Measurements from ENCODE around the gene OSGIN1. TPM values are rescaled to one million over a fixed set of nuclear protein-coding genes. Genes with fewer than 3 reads are reported as not detected.

Gene OSGIN1
- polyA plus RNA-seq, 3 donors: 0.33 to 0.48 (median 0.47) TPM

DNA sequence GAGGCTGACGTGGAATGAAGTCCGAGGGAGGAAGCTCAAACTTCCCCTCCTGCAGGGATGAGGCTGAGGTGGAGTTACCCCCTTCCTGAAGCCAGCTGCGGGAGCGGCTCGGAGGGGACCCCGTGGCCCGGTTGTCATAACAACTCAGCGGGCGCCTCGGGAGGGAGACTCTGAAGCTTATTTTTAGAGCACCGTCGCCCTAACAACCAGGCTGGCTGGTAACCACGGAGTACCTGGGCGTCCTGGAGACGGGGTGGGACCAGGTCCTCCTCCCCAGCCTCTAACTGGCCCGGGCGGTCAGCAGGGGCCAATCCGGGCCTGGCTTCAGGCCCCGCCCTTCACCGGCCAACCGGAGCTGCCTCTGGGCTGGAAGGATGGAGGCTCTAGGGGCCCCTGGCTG lies 42.7 kb downstream of the OSGIN1 start:
- DNase-seq (ENCODE audit: low read depth in 3 of 3, low spot score in 2 of 3): peak in 2 of 3 donors; percentile 23 to 59

DNA sequence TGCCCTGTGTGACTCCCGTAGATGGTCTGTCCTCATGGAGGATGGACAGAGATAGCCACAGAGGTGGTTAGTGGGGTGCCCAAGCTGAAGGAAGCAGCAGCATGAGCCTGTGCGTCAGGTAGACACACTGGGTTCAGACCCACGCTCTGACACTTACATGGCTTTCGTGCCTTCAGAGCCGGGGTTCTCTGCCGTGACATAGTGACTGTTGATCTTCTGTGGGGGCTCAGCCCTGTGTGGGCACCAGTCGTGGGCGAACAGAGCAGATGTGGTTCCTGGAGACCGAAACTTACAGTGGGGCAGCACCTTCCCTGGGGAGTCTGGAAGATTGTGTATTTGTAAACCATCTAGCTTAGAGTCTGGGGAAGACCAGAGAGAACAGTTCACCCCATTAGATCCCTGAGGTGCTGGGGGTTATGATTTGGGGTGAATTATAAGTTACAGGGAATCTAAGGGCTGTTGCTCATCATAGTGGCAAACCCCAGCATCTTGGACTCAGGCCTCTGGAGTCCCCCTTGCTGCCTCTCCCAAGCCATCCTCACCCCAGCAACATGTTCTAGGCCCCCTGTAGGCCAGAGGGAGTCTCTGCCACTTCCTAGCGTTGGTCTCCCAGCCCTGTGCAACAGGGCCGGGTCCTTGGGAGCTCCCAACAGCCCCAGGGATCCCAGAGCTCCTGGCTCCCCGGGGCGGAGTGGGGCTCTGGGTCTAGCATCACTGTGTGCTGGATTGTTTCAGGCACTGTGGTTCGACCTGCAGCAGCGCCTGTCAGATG lies 43.6 kb downstream of the OSGIN1 start:
- DNase-seq (ENCODE audit: low read depth in 3 of 3, low spot score in 2 of 3): no peak

DNA sequence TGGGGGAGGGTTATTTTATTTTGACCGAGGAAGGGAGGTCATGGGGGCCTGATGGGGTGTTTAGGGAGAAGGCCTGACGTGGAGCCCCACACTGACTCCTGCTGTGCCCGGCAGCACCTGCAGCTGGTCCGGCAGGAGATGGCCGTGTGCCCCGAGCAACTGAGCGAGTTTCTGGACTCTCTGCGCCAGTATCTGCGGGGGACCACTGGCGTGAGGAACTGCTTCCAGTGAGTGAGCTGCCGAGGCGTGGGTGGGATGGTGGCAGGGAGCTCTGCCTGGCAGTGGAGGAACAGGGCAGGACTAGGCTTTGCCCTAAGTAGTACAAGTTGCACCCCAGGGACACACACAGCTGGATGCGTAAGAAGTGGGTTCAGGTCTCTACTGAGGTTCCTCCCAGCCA lies 45.1 kb downstream of the OSGIN1 start:
- DNase-seq (ENCODE audit: low read depth in 3 of 3, low spot score in 2 of 3): no peak

DNA sequence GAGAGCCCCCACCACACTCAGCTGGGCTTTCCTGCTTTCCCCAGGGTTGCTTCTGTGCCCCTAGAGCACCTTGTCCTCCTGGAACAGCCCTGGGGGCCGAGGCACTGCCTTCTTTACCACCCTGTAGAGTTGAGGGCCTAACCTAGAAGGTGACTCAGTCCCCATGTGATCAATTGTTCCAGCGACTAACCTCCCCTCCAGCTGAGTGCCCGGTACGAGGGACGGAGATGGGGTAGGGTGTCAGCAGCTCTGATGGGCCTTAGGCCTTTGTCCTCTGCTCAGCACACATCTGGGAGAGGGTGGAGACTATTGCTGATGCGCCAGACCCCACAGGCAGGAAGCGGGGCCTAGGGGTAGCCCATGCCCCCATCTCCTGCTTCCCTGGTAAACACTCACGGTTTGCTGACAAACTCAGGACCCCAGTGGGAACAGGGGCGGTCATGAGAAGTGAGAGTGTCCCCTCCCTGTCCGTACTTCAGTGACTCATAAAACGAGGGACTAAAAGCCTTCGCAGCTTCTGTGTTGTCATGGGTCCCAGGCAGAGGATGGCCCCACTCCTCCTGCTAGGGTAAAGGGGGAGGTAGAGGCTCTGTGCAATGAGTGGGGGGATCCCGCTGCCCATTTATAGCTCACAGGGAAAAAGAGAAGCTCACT lies 48.1 kb downstream of the OSGIN1 start:
- DNase-seq (ENCODE audit: low read depth in 3 of 3, low spot score in 2 of 3): no peak

DNA sequence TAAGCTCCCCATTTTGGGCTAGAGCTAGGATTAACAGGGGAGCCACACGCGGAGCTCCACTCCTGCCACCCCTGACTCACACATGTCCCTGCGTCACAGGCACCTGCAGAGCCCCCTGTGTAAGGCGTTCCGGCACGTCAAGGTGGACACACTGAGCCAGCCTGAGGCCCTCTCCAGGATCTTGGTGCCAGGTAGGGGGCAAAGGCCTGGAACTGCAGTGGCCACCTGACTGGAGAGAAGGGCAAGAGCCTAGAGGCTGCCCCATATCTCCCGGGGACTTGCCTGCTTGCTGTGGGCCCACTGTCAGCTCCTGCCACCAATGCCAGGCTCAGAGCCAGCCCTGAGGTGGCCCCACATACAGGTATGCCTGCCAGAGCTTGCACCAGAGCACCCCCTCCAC lies 48.7 kb downstream of the OSGIN1 start:
- no peak for DNase-seq (ENCODE audit: low read depth in 3 of 3, low spot score in 2 of 3)

DNA sequence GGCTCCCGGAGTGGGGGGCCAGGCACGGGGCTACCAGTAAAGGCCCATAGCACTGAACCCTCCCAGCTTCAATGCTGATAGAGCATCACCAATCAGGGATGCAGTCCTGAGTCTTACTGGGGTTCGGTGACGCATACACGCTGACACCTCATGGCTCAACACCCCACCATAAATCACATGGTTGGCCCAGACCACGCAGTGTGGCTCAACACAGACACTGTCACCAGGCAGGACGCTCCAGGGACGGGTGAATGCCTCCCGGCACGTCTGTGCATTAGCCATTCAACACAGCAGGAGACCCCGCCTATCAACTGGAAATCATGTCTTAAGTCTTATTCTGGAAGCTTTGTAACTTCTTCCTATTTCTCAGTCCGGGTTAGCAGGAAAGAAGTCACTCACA lies 50.0 kb downstream of the OSGIN1 start:
- DNase-seq (ENCODE audit: low read depth in 3 of 3, low spot score in 2 of 3): no peak

DNA sequence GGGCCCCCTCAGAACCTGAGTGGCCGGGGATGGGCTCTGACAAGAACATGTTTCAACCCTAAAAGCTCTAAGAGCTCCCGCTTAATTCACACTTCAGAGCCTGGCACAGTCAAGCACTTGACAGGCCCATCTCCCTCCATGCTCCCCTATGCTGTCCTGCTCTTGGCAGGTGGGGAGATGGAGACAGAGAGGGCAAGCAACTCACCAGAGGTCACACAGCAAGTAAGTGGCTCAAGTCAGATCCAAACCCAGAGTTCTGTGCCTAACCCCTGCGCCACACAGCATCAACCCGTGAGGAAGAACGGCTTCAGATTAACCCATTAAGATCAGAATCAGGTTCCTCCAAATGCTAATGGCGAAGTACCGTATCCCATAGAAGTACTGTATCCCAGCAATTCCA lies 51.4 kb downstream of the OSGIN1 start:
- DNase-seq (ENCODE audit: low read depth in 3 of 3, low spot score in 2 of 3): no peak

DNA sequence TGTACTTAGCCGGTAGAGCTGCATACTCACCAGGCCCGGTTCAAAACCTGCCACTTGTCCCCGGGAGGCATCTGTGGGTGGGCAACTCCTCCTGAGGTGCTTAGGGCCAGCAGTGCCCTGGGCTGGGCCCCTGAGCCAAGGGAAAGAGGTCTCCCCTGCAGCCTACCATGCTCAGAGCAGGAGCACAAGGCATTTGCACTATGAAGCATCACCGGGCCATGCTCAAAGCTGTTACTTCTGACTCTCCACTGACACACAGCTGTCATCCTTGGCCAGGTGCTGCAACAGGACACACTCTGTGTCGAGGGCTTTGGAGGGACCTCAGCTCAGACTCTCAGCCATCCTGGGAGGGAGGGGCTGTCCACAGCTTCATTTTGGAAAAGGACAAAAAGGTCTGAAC lies 52.4 kb downstream of the OSGIN1 start:
- no peak for DNase-seq (ENCODE audit: low read depth in 3 of 3, low spot score in 2 of 3)

DNA sequence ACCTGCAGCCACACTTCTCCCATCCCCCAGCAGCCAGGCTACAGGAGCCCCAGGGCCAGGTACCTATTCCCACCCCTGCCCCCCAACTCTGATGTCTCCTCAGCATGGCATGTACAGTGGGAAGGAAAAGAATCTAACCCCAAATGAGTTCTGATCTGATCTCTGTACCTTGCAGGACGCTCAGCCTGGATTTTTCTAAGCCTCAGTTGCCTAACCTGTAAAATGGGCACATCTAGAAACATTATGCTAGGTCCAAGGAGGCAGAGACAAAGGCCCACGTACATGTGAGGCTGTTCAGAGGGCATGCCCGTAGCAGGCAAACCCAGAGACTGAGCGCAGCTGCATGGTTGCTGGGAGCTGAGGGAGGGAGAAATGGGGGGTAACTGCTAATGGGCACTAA lies 54.5 kb downstream of the OSGIN1 start:
- DNase-seq (ENCODE audit: low read depth in 3 of 3, low spot score in 2 of 3): no peak

DNA sequence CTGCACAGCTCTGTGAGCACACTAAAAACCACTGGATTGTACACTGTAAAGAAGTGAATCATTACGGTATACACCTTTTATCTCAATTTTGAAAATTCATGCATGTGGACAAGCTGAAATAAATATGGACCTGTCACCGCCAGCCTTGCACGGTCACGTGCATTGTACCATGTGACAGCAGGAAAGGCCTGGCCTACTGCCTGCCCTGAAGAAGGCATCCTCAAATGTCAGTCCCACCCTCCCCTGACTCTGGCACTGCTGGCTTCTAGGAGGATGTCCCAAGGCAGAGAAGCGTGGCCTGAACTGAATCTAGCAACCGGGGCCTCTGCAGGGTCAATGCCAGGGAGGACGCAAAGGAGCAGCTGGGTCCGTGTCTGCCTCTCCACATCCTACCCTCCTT lies 54.9 kb downstream of the OSGIN1 start:
- DNase-seq (ENCODE audit: low read depth in 3 of 3, low spot score in 2 of 3): no peak

DNA sequence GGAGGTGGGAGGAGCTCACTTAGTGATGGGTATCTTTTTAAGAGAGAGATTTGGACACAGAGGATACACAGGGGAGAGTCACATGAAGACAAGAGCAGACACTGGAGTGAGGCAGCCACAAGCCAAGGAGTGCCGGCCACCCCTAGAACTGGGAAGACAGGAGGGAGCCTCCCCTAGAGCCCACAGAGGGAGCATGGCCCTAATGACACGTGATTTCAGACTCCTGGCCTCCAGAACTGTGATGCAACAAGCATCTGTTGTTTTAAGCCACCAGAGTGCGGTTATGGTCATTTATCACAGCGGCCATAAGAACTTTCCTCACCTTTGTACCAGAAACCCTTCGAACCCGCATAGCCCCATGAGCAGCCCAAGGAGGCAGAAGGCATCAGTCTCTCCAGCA lies 56.2 kb downstream of the OSGIN1 start:
- no peak for DNase-seq (ENCODE audit: low read depth in 3 of 3, low spot score in 2 of 3)

DNA sequence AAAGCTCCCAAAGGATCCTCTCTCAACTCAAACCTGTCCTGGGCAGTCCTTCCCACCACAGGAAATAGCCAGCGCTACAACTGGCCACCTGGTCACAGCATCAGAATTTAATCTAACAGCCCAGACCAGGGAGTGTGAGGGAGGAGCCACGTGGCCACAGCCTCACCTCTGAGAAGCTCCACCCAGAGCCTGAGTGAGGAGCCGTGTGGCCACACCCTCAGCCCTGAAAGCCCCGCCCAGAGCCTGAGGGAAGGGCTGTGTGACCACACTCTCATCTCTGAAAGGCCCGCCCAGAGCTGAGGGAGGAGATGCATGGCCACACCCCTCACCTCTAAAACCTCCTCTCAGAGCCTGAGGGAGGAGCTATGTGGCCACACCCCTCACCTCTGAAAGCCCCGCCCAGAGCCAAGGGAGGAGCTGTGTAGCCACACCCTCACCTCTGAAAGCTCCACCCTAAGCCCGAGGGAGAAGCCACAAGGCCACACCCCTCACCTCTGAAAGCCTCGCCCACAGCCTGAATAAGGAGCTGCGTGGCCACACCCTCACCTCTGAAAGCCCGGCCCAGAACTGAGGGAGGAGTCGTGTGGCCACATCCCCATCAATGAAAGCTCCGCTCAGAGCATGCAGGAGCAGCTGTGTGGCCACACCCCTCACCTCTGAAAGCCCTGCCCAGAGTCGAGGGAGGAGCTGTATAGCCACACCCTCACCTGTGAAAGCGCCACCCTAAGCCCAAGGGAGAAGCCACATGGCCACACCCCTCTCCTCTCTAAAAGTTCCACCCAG lies 60.9 kb downstream of the OSGIN1 start:
- no peak for DNase-seq (ENCODE audit: low read depth in 3 of 3, low spot score in 2 of 3)

DNA sequence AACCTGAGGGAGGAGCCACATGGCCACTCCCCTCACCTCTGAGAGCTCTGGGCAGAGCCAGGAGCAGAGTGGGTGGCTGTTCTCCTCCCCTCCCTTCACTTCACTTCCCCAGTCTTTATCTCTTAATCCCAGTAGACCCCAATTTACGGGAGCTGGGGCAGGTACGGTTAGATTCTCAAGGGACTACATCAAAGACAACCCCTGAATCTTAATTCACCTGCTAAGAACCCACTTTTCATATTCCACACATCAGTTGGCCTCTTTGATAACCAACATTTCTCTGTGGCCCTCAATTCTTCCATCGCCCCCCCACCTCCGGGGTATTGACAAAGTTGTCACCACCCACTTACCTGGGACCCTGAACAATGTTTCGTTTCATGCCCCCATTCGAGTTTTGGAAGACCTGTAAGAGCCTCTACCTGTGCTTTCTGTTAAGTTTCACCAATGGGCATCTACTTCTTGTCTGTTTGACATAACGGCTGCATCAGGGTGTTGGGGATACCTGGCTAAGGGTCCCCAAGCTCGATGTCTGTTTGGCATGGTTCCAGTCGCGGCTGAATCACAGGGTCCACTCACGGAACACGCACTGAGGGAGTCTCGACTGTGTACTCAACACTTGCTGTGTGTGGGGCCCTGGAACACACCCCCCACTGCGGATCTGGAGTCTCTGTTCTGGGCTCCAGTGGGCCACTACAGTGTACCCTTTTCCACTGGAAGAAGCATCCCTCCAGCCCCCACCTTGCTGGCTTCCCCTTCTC lies 61.7 kb downstream of the OSGIN1 start:
- no peak for DNase-seq (ENCODE audit: low read depth in 3 of 3, low spot score in 2 of 3)

DNA sequence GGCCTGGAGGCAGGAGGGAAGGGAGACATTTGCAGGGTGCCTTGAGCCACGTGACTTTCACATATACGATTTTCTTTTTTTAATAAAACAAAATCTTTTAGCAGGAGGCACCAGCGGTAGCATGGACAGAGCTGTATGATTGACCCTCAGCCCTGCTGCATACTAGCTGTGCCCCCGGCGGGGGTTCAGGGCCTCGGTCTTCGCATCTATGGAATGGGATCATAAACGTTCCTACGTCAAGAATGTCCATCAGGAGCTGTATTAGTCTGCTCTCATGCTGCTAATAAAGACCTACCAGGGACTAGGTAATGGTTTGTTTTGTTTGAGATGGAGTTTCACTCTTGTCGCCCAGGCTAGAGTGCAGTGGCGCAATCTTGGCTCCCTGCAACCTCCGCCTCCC lies 62.4 kb downstream of the OSGIN1 start:
- DNase-seq (ENCODE audit: low read depth in 3 of 3, low spot score in 2 of 3): no peak

Other genes starting within 250 kb of the OSGIN1 start
- 100 to 1,000 TPM; 220 to 247 (median 236) TPM for gene HSBP1, start 145.3 kb upstream of the OSGIN1 start, polyA plus RNA-seq (ENCODE audit: insufficient read length in 3 of 3)
- 1 to 10 TPM; 3.8 to 4.6 (median 3.9) TPM for gene MLYCD, start 54.1 kb upstream of the OSGIN1 start, polyA plus RNA-seq (ENCODE audit: insufficient read length in 3 of 3)
- 1 to 10 TPM; 1.5 to 3.5 (median 1.6) TPM for gene NECAB2, start 15.0 kb downstream of the OSGIN1 start, polyA plus RNA-seq (ENCODE audit: insufficient read length in 3 of 3)
- gene SLC38A8, start 89.6 kb downstream of the OSGIN1 start, polyA plus RNA-seq (ENCODE audit: insufficient read length in 3 of 3): under 1 TPM in 1 of 3 donors, not detected in 2; 0.17 TPM
- gene MBTPS1, start 163.7 kb downstream of the OSGIN1 start, polyA plus RNA-seq (ENCODE audit: insufficient read length in 3 of 3): 100 to 1,000 TPM; 106 to 107 (median 106) TPM
- gene HSDL1, start 191.9 kb downstream of the OSGIN1 start, polyA plus RNA-seq (ENCODE audit: insufficient read length in 3 of 3): 10 to 100 TPM; 43.9 to 59.1 (median 48.5) TPM
- gene DNAAF1, start 192.1 kb downstream of the OSGIN1 start, polyA plus RNA-seq (ENCODE audit: insufficient read length in 3 of 3): 1 to 10 TPM; 2.6 to 3.1 (median 2.9) TPM
- gene TAF1C, start 233.8 kb downstream of the OSGIN1 start, polyA plus RNA-seq (ENCODE audit: insufficient read length in 3 of 3): 10 to 100 TPM; 21.5 to 31.1 (median 26.9) TPM
- gene ADAD2, start 237.9 kb downstream of the OSGIN1 start, polyA plus RNA-seq (ENCODE audit: insufficient read length in 3 of 3): under 1 TPM in 1 of 3 donors, not detected in 2; 0.44 TPM

Data from right renal cortex interstitium (tissue), 3 donors.